VCaP (cell line): Measurements from ENCODE around the gene TMPRSS3.

Source experiments
- H3K27ac ChIP-seq: fragments of 450-650 bp; 2 replicates; pipeline ENCODE4 v1.5.1; 2017
- TF ChIP-seq, protein P1 (sequence below): fragments of 450-650 bp; conservative IDR thresholded peaks from 2 replicates; pipeline ENCODE4 v1.5.1; 2017; ENCODE audit warnings: mild to moderate bottlenecking, moderate library complexity

Gene TMPRSS3

DNA sequence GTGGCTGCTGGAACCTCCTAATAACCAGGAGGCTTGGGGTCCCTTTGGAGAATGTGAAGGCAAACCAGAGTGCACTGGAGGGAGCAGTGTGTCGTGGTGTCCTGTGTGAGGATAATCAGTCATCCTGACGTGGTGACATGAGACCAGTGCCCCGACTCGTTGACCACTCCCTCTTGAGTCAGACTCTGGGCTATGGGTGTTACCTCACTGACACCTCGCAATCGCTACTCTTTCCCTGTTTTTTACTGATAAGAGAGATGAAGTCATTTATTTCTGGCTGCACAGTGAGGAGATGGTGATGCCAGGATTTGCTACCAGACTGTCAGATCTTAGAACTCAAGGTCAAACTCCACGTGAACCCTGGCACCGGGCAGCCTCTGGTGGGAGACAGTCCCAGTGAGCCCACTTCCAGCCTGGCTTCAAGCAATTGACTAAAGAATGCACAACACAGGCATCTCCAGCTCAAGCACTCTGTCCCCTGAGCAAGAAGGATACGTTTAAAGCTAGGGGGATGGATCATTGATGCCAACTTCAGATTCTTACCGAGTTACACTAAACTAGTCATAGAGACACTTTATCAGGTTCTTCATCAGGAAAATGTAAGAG is 38.2 kb upstream of the TMPRSS3 start:
- no peak overlapping the region for H3K27ac ChIP-seq
- TF ChIP-seq, protein P1, sequence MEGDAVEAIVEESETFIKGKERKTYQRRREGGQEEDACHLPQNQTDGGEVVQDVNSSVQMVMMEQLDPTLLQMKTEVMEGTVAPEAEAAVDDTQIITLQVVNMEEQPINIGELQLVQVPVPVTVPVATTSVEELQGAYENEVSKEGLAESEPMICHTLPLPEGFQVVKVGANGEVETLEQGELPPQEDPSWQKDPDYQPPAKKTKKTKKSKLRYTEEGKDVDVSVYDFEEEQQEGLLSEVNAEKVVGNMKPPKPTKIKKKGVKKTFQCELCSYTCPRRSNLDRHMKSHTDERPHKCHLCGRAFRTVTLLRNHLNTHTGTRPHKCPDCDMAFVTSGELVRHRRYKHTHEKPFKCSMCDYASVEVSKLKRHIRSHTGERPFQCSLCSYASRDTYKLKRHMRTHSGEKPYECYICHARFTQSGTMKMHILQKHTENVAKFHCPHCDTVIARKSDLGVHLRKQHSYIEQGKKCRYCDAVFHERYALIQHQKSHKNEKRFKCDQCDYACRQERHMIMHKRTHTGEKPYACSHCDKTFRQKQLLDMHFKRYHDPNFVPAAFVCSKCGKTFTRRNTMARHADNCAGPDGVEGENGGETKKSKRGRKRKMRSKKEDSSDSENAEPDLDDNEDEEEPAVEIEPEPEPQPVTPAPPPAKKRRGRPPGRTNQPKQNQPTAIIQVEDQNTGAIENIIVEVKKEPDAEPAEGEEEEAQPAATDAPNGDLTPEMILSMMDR = no peak

DNA sequence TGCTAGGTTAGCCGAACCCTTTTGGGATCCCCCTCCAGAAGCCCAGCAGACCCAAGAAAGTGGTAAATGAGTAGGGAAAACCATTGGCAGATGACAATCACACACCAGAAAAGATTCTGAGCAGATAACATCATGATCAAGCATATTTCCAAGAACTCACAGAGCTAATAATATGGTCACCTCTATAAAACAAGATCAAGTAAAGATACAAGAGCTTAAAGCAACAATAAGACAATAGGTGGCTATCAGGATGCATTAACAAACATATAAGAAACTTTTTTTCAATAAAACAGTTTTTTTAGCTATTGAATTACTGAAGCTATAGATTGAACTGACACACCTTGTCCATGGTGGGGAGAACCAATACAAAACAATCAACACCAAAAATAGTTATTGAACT is 36.8 kb upstream of the TMPRSS3 start:
- H3K27ac ChIP-seq = no peak overlapping the region
- TF ChIP-seq, protein P1 = no peak

DNA sequence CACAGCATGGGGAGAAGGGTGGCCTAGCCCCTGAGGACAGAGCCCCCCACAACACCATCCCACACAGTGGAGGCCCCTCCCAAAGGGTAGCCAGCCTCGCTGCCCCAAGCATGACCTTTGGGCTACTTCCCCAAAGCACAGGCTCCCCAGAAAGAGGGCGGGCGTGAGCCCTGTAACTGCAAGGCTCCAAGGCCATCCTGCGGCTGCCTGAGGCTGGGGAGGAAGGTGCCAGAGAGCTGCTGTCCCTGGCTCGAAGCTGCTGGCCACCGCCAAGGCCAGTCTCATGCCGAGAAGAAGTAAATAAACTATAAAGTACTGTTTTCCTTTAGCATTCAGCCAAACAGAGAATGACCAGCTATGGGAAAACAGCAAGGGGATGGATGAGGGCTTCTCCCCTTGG is 35.3 kb upstream of the TMPRSS3 start:
- 0 out of 2 replicates have a peak overlapping the region, but pooled peaks have one; percentile 3 for H3K27ac ChIP-seq
- TF ChIP-seq, protein P1 = no peak

DNA sequence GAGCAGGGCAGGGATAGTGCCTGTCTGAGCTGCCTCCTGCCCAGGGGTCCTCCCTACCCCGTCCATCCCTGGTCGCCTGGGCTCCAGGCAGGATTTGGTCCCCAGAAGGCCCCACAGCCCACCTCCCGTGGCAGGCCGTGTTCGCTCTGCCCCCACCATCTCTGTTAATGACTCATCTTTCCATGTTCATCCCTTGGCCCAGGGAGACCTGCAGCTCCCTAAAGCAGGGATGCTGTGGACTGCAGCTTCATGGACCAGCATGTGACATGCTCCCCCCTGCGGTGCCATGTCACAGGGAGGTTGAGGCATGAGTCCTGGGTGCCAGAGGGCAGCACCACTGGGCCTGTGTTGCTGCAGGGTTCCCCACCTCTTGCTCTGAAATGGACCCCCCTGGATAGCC is 34.7 kb upstream of the TMPRSS3 start:
- TF ChIP-seq, protein P1 = no peak
- H3K27ac ChIP-seq = no peak overlapping the region

DNA sequence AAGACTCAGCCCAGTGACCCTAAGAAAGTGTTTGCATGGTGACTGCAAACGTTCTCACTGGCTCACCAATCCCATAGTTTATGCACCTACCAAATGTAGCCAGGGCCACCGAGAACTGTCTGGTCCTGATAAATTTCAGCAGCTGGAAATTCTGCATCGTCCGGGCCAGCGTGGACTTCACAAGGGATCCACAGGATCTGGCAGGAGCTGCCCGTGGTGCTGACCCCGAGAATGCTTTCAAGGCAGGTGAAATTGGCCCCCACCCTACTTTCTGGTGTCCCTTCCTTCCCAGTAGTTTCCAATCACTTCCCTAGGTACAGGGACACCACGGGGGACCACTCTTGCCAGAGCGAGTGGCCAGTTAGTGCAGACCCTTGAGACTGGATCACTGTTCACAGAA is 34.0 kb upstream of the TMPRSS3 start:
- no peak overlapping the region for H3K27ac ChIP-seq
- TF ChIP-seq, protein P1 = no peak

DNA sequence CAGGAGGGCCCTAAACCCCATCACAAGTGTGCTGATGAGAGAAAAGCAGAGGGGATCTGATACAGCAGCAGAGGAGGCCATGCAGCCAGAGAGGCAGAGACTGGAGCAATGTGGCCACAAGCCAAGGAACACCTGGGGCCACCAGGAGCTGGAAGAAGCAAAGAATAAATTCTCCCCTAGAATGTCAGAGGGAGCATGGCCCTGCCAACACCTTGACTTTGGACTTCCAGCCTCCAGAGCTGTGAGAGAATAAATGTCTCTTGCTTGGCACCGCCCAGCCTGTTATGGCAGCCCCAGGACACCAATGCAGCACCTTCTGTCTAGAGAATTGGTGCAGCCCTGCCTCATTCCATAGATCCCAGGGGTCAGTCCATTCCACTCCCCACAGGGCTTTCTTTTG is 33.2 kb upstream of the TMPRSS3 start:
- TF ChIP-seq, protein P1 = no peak
- no peak overlapping the region for H3K27ac ChIP-seq

DNA sequence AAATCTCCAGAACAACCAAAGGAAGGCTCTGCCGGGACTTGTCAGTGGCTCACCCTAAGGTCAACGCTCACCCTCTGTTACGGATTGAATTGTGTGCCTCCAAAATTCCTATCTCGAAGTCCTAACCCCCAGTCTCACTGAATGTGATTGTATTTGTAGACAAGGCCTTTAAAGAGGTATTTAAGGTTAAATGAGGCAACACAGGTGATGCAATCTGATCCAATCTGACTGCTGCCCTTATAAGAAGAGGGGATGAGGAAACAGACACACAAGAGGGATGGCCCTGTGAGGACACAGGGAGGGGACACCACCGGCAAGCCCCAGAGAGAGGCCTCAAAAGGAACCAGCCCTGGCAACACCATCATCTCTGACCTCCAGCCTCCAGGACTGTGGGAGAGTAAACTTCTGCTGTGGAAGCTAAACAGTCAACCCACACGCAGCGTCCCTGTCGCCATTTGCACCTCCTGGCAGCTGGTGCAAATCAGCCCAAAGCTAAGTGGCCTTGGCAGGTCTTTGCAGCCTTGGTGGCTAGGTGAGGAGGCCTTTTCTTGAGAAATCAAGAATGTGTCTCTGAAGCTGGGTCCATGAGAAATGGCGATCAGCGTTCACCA is 32.1 kb upstream of the TMPRSS3 start:
- H3K27ac ChIP-seq = no peak overlapping the region
- TF ChIP-seq, protein P1 = no peak
